ENCODE results near the gene APBA2. TPM values are rescaled to one million over a fixed set of nuclear protein-coding genes. Genes with fewer than 3 reads are reported as not detected.

Gene APBA2
- polyA plus RNA-seq, 4 donors: 7.4 to 15.3 (median 11.3) TPM

DNA sequence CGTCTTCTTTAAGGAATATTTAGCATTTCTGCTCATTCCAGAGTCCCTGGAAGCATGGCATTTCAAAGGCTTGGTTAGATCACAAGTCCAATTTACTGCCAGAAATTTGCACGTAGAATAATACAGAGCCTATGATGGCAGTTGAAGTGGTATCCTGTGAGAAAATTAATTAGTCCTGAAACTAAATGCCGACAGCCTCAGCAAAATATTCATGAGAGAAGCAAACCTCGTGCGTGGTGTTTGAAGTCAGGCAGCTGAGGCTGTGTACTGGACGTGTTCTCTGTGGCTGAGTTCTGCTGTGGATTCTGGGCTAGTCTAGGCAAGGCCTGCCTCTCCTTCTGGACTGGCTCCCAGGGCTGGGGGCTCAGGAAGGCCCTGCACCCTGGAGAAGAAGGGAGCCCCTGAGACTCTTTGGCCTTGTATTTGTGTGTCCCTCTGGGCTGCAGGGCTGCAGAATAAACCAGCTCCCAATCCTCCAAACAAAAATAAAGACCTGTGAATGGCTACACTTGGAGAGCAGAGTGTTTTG, 106.6 kb downstream of the APBA2 start:
- DNase-seq (ENCODE audit: low read depth in 4 of 4, low spot score in 3 of 4): no peak

DNA sequence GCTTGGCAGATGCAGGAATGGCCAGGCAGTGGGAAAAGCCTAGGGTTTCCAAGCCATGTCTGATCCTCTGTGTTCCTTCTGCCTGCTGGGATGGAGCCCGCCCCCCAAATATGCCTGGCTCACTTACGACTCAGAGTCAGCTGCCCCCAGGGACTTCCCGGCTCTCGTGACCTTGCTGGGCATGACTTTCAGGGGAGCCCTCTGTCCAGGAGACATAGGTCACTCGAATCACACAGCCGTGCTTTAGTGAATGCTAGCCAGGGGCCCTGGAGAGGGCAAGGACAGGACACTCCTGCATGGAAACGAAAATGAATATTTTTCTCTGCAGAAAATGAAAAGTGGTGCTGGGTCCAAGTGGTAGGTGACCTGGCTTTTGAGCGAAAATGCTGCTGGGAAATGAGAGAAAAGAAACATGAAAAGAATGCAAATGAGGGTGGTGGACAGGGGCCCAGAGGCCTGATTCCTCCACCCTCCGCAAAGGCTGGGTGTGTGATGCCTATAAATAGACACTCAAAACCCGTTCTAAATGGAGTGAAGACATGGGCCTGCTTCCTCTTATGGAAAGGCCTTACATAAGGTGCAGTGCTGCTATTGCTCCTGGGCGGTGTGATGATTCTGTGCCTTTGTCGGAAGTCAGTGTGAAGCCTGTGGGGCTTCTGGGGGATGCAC, 107.4 kb downstream of the APBA2 start:
- no peak for DNase-seq (ENCODE audit: low read depth in 4 of 4, low spot score in 3 of 4)

DNA sequence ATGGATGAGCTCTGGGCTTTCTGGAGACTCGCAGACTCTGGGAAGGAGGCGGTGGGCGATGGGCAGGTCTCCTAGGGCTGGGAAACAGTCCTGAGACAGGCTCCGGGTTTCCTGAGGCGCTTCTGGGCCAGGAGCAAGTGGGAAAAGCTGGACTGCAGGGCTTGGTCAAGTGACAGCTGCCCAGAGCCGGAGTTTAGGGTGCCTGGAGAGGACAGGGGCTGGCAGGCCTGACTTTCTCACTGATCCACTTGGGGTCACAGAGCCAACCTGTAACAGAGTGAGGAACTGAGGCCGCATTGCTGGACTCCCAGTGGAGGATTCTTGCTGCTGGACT, 107.9 kb downstream of the APBA2 start:
- DNase-seq (ENCODE audit: low read depth in 4 of 4, low spot score in 3 of 4): no peak

DNA sequence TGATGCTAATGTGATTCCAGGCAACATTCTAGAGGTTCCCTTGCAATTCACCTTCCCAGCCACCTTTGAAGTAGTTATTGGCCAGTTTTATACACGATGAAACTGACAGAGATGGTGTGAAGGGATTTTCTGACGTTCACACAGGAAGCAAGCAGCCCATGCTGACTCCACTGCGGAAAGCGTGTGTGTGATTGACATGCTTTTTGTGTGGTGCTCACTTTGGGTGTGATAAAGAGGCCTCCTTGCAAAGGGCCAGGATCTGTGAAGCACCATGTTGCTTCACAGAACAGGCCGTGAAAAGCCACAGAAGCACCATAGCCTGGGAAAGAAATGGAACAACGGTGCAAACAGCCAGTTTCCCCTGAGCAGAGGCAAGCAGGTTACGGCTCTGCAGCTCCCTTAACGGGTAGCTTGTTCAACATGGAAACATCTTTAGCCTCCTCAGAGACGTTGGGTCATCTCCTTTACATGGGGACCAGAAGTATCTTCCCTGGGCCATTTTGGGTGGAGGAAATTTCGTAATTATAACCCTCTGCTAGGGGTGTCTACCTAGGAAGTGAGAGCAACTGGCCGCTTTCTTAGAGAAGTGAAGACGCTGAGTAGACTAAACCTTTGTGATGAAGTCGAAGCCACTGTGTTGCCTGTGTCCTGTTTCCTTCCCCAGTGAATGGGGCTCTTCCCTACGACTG, 108.5 kb downstream of the APBA2 start:
- DNase-seq (ENCODE audit: low read depth in 4 of 4, low spot score in 3 of 4): no peak

DNA sequence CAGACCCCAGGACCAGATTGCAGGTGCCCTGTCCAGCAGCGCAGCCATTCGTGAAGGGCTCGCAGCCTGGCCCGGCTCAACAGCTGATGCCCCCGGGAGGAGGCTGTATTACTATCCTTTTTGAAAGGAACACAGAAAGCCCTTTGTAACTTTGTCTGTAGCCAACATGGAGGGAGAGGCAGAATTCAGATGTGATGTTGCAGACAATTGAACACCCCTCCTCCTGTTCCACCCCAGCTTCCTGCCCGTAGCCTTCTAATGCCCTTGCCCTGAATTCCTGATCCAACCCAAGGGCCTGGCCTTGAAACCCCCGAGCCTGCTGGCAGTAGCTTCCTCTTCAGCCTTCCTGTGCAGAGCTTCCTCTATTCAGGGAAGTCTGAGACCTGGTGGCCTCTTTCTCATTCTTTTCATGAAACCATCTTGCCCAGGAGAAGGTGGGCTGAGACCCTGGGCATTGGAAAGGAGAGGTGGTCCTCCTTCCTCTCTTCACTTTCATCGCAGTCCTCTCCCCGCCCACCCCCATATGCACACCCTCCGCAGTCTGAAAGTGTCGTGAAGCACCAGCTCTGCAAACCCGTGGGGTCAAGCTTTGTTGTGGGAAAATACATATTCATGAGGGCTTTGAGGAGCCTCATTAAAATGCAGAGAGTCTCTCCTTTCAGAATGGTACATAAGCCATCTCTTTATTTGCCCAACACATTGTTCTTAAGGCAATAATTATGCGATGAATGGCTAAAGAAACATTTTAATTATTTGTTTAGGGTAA, 109.2 kb downstream of the APBA2 start:
- DNase-seq (ENCODE audit: low read depth in 4 of 4, low spot score in 3 of 4): no peak

DNA sequence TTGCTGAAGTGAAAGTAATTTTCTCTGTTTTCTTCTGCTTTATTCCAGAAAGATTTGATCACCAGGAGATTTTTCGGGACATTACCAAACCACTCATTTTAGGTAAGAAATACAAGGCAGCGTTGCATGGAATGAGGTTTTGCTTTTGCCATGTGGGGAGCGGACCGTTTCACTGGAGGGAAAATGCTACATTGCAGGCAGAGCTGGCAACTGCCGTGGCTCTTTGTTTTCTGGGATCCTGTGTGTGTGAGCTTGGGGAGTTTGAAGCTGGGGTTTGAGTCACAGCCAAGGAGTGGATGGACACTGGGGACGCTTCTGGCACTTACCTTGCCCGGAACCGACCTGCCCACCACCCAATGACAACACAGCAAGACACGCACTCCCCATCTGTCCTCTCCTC, 109.9 kb downstream of the APBA2 start:
- no peak for DNase-seq (ENCODE audit: low read depth in 4 of 4, low spot score in 3 of 4)

DNA sequence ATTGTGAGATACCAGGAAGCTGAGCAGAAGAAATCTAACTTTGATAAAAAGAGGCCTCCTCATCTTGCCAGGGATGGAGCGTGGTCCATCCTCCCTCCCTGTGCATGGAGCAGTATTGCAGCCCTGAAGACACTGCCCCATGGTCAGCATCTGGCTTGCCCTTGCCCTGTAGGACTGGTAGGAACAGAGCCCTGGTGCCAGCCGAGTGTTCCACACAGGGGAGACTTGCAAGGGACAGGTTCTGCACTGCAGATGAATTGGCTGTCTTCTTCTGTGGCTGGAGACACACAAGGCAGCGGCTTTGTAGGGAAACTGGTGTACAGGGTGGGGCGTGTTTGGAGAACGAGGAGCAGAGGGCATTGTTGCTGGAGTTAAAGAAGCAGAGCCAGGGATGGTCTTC, 110.5 kb downstream of the APBA2 start:
- no peak for DNase-seq (ENCODE audit: low read depth in 4 of 4, low spot score in 3 of 4)

DNA sequence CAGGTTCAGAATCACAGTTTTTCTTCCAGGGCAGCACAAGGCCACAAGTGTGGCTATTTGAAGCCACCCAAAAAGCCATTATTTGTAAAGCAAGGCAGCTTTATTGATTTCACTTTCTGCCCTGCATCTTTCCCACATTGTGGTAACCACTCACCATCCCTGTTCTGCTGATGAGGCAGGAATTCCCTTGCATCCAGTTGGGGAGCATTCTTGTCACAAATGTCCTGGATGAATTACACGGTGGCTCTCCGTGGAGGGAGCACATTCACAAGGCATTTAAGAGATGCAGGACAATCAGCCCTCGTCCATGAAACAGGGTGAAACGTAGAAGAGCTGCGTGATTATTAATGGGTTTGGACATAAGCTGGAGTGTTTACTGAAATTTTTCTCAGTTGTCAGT, 111.2 kb downstream of the APBA2 start:
- DNase-seq (ENCODE audit: low read depth in 4 of 4, low spot score in 3 of 4): no peak

DNA sequence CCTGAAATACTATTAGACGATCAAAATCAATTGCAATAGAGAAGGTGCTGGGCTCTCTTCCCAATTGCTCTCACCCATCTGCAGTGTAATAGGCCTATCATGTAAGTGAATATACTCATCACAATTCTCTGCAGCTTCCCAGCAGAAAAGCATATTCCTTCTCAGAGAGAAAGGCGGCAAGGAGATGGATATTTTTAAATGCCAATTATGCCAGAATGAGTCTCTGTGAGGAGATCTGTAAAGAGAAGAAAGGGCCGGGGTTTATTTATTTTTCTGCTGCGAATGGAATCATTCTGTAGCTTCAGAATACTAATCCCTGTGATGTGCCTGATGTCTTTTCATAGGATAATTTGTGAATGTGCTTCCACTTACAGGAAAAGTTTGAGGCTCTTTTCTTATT, 112.0 kb downstream of the APBA2 start:
- no peak for DNase-seq (ENCODE audit: low read depth in 4 of 4, low spot score in 3 of 4)

DNA sequence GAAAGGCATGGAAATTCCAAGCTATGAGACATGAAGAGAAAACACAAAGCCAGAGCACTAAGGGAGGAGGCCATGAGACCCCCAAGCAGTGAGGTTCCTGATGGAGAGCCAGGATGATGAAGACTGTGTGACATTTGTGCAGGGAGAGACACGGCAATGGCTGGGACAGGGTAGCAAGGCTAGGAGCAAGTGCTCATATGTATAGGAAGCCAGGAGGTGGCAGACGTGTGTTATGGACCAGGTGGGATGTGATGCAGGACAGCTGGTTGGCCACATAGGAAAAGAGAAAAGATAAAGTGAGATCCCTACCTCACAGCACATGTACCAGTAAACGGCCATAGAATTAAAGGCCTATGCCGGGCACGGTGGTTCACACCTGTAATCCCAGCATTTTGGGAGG, 112.7 kb downstream of the APBA2 start:
- DNase-seq (ENCODE audit: low read depth in 4 of 4, low spot score in 3 of 4): no peak

DNA sequence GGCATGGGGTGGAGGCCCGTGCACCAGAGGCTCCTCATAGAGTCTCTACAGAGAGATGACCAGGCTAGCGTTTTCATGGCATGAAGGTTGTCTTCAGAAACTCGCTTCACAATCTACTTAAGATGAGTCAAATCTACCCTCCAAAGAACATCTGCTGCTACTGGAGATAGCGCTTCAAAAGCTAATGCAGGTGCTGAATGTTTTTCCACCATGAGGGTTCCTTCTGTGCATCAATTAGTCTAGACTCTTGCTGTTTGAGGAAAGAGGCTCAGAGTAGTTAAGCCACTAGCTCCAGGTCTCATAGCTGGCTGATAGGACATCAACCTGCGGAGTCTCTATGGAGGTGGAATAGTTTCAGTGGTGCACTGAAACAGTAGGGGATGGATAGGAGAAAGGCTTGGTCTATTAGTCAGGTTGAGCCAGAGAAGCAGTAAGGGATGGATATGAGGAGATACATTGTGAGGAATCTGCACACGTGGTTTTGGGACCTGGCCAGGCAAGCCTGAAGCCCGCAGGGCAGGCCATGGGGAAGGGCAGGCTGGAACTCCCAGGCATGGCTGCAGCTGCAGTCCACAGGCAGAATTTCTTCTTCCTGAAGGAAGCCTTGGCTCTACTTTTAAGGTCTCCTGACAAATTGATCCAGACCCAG, 117.5 kb downstream of the APBA2 start:
- no peak for DNase-seq (ENCODE audit: low read depth in 4 of 4, low spot score in 3 of 4)

DNA sequence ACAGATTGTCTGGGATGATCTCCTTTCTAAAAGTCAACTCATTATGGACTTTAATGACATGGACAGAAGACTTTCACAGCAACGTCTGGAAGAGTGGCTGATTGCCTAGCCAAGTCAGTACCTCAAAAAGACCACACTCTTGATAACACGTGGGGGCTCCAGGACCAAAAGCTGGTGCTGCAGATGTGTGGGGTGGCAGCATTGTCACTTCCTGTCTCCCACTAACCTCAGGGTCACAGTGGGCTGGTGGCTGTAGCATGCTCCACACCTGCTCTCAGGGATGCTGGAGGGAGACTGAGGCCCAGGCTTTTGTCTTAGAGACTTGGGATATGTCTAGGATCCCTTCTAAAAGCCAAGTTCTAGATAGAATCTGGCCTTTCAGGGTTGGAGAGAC, 118.1 kb downstream of the APBA2 start:
- DNase-seq (ENCODE audit: low read depth in 4 of 4, low spot score in 3 of 4): no peak

DNA sequence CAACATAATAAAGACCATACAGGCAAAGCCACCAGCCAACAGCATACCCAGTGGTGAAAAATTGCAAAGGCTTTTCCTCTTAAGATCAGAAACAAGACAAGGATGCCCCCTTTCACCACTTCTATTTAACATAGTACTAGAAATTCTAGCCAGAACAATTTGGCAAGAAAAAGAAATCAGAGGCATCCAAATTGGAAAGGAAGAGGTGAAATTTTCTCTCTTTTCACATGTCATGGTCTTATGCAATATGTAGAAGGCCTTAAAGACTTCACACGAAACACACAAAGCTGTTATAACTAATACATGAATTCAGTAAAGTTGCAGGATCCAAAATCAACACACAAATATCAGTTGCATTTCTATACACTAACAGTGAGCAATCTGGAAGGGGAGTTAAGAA, 120.2 kb downstream of the APBA2 start:
- no peak for DNase-seq (ENCODE audit: low read depth in 4 of 4, low spot score in 3 of 4)

DNA sequence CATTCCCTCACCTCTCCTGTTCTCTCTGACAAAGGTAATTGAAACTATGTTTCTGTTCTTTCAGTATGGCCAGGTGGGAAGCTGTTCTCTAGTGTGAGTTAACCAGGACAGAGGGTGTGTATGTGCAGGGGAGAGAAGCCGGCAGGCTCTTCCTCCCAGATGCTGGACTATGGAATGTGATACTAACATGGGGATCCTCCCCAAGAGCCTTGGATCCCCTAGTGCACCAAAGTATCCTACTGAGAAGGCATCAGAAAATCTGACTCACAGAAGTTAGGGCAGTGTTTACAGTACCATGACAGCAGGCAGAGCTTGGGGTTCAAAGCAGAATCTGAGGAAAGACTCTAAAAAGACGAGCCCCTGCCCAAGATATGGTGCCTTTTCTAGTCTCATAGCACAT, 123.1 kb downstream of the APBA2 start:
- no peak for DNase-seq (ENCODE audit: low read depth in 4 of 4, low spot score in 3 of 4)

DNA sequence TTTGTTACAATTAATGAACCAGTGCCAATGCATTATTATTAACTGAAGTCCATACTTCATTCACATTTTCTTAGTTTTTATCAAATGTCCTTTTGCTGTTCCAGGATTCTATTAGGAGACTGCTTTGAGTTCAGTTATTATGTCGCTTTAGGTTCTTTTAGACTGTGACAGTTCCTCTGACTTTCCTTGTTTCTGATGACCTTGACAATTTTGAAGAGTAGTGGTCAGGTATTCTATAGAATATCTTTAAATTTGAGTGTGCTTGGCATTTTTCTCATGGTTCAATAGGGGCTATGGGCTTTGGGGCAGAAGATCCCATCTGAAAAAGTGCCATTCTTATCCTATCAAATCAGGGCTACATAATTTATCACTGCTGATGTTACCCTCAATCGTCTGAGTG, 126.3 kb downstream of the APBA2 start:
- no peak for DNase-seq (ENCODE audit: low read depth in 4 of 4, low spot score in 3 of 4)

DNA sequence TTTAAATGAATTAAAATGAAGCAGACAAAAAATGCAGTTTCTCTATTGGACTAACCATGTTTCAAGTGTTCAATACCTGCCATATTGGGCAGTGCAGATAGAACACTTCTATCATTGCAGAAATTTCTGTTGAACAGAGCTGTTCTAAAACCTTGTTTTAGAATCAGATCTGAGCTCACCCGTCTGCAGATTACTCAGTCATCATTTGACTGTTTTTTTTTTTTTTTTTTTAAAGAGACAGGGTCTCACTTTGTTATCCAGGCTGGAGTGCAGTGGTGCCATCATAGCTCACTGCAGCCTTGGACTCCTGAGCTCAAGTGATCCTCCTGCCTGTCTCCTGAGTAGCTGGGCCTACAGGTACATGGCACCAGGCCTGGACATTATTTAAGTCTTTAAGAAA, 128.7 kb downstream of the APBA2 start:
- no peak for DNase-seq (ENCODE audit: low read depth in 4 of 4, low spot score in 3 of 4)

DNA sequence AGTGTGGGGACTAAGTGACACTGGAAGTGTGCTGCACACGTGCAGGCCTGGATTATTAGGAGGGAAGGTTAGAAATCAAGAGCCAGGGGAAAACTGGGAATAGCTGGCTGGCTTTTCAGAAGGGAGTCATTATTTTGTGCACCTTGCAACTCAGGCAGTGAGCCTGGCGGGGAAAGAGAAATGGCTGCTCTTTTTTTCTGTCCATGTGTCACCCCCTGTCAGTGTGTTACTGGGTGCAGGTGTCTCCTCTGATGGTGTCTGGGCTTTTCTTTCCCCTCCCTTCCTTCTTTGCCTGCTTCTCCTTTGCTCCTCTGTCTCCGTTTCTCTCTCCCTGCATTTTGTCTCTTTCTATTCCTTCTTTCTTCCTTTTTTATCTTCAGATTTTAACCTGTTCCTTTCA, 130.7 kb downstream of the APBA2 start:
- no peak for DNase-seq (ENCODE audit: low read depth in 4 of 4, low spot score in 3 of 4)

DNA sequence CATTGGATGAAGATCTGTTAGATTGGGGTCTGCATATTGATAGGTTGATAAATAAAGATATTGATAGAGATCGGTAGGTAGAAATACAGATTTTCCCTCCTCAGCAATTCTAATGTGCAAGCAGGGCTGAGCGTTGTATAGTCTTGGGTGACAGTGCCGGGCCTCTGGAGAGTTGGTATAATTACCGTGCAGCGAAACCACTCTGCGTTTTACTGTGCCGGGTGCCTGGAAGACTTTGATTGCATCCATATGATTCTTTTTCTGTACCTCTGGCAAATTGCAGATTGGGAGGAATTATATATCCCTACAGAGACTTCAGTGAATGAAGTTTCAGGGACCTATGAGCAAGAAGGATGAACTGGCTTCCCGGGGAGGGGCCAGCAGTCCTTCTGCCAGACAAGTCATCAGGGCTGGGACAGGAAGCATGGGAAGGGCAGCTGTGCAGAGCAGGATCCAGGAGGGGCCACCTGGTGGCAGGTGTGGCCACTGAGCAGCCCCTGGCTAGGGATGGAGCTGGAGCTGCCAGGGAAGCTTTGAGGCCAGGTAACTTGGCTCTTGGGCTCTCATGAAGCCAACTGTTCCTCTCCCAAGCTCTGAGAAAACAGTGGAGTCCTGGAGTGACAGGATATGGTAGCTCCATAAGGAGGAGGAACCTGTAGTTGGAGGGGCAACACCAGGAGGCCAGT, 132.5 kb downstream of the APBA2 start:
- no peak for DNase-seq (ENCODE audit: low read depth in 4 of 4, low spot score in 3 of 4)

DNA sequence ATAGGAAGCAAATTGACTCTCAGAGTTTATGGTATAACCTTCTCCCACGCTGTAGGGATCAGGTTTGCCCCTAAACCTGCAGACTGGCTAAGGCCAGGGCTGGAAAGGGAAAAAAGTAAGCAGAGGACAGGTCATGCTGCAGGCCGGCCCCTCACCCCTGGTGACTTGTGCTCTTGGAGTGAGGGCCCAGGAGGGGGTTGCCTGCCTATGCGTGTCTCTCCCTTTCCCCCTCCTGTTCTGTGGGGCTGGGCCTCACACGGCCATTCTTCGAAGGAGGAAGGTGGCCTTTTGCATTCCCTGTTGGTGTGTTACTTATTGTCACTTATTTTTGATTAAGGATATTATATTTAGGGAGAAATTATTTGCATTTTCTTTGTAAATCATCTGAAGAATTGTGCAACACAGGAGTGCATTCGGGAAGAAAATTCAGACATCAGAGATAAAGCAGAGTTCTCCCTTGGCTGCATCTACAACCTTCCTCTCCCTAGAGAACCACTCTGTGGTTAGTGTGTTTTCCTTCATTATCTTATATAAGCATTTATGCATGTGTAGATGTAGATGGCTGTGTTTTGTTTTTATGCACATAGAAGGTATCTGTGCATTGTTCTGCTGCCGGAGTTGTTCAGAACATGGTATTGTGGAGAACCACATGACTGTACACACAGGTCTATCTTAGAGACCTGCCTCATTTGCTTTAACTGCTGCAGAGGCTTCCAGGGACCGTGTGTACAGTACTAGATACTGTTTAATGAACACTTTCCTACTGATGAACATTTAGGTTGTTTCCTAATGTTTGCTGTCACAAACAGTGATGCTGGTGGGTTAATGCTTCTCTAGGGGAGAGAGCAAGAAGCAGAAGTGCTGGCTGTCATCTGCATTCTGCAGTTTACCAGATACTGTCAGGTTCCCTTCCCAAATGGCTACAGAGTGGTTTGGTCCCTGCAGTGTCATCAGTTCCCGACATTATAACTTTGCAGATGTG, 133.5 kb downstream of the APBA2 start:
- DNase-seq (ENCODE audit: low read depth in 4 of 4, low spot score in 3 of 4): no peak

DNA sequence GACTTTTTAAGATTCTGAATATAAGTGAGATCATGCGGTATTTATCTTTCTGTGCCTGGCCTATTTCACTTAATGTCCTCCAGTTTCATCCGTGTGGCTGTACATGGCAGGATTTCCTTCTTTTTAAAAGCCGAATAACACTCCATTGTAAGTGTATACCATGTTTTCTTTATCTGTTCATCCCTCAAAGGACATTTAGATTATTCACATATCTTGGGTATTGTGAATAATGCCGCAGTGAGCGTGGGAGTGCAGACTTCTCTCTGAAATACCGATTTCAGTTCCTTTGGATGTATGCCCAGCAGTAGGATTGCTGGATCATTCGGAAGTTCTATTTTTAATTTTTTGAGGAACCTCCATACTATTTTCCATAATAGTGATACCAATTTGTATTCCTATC, 136.1 kb downstream of the APBA2 start:
- DNase-seq (ENCODE audit: low read depth in 4 of 4, low spot score in 3 of 4): no peak

Data from left renal pelvis (tissue), 4 donors.